OCI-LY7 (cell line): ENCODE results near the gene FKBP1A.

Experiments
- EZH2phosphoT487 ChIP-seq: fragments of 200-600 bp; sonication (generic); IDR thresholded peaks from 2 replicates; pipeline ENCODE4 v1.6.1; 2018; ENCODE audit warnings: low read depth, borderline replicate concordance, mild to moderate bottlenecking, mixed run types, antibody characterized with exemption, low read length, moderate library complexity, mixed read lengths
- TF ChIP-seq, protein P1 (sequence below): fragments of 200-600 bp; sonication (generic); conservative IDR thresholded peaks from 2 replicates; pipeline ENCODE4 v1.5.1; 2014; ENCODE audit warnings: mild to moderate bottlenecking, antibody characterized with exemption, low read length, moderate library complexity, mixed read lengths

DNA sequence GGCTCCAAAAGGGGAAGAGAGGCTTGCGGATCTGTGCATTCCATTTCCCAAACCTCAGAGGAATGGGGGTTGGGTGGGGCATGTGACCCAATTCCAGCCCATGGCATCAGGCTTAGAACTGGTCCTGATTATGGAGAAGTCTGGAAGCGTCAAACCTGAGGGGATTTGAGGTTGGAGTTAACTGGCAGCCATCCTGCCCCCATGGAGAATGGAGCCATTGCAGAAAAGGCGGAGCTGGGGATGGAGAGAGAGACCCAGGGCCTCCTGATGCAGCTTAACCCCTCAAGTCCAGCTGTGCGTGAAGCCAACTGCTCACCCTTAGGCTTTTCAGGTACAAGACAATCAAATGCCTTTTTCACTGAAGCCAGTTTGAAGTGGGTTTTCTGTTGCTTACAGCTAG, 54.1 kb downstream of the FKBP1A start:
- TF ChIP-seq, protein P1, sequence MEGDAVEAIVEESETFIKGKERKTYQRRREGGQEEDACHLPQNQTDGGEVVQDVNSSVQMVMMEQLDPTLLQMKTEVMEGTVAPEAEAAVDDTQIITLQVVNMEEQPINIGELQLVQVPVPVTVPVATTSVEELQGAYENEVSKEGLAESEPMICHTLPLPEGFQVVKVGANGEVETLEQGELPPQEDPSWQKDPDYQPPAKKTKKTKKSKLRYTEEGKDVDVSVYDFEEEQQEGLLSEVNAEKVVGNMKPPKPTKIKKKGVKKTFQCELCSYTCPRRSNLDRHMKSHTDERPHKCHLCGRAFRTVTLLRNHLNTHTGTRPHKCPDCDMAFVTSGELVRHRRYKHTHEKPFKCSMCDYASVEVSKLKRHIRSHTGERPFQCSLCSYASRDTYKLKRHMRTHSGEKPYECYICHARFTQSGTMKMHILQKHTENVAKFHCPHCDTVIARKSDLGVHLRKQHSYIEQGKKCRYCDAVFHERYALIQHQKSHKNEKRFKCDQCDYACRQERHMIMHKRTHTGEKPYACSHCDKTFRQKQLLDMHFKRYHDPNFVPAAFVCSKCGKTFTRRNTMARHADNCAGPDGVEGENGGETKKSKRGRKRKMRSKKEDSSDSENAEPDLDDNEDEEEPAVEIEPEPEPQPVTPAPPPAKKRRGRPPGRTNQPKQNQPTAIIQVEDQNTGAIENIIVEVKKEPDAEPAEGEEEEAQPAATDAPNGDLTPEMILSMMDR: no peak
- no peak for TF ChIP-seq EZH2phosphoT487
